Hepatocyte (in vitro differentiated cells): ENCODE data around the gene FOXK1. TPM values are rescaled to one million over a fixed set of nuclear protein-coding genes. Genes with fewer than 3 reads are reported as not detected.
"Not testable (repeated sequence)": the region's sequence is repeated elsewhere in the genome, so short reads cannot be mapped to it uniquely, and the experiment has no call there.

ENCODE experiments used
- DNase-seq: peaks from one replicate; pipeline ENCODE4 v3.0.0-alpha.2; 2016; ENCODE audit warnings: low spot score
- H2AFZ ChIP-seq: fragments of 200-600 bp; sonication (generic); 2 replicates; pipeline ENCODE4 v1.6.0; 2016; ENCODE audit warnings: antibody characterized with exemption, mild to moderate bottlenecking
- H3K27ac ChIP-seq: fragments of 200-600 bp; sonication (generic); 2 replicates; pipeline ENCODE4 v1.5.1; 2016; ENCODE audit warnings: mild to moderate bottlenecking
- H3K27me3 ChIP-seq: fragments of 200-600 bp; sonication (generic); 2 replicates; pipeline ENCODE4 v1.6.1; 2016
- H3K36me3 ChIP-seq: fragments of 200-600 bp; sonication (generic); replicated peaks from 2 replicates; pipeline ENCODE4 v1.5.1; 2016; ENCODE audit warnings: low read depth; ENCODE audit not compliant: insufficient read depth
- H3K4me1 ChIP-seq: fragments of 200-600 bp; sonication (generic); 2 replicates; pipeline ENCODE4 v1.5.1; 2016; ENCODE audit warnings: mild to moderate bottlenecking, moderate library complexity; ENCODE audit not compliant: insufficient read depth
- H3K4me2 ChIP-seq: fragments of 200-600 bp; sonication (generic); 2 replicates; pipeline ENCODE4 v1.6.0; 2016
- H3K4me3 ChIP-seq: fragments of 200-600 bp; sonication (generic); 2 replicates; pipeline ENCODE4 v1.5.1; 2016; ENCODE audit warnings: mild to moderate bottlenecking
- H3K79me2 ChIP-seq: fragments of 200-600 bp; sonication (generic); 2 replicates; pipeline ENCODE4 v1.6.0; 2017; ENCODE audit warnings: mild to moderate bottlenecking
- H3K9me2 ChIP-seq: fragments of 200-600 bp; sonication (generic); replicated peaks from 2 replicates; pipeline ENCODE4 v1.6.0; 2017; ENCODE audit warnings: mild to moderate bottlenecking; ENCODE audit not compliant: insufficient read depth
- H3K9me3 ChIP-seq: fragments of 200-600 bp; sonication (generic); 2 replicates; pipeline ENCODE4 v1.5.1; 2016; ENCODE audit warnings: low read depth, mild to moderate bottlenecking
- H4K20me1 ChIP-seq: fragments of 200-600 bp; sonication (generic); 2 replicates; pipeline ENCODE4 v1.6.0; 2016; ENCODE audit warnings: mild to moderate bottlenecking; ENCODE audit not compliant: insufficient read depth, poor library complexity, severe bottlenecking
- CTCF ChIP-seq: fragments of 200-600 bp; sonication (generic); IDR thresholded peaks from 2 replicates; pipeline ENCODE4 v1.5.1; 2016; ENCODE audit warnings: antibody characterized with exemption, mild to moderate bottlenecking; ENCODE audit not compliant: poor library complexity
- EZH2 ChIP-seq: fragments of 200-600 bp; sonication (generic); IDR thresholded peaks from 2 replicates; pipeline ENCODE4 v1.6.1; 2016; ENCODE audit warnings: antibody characterized with exemption, mild to moderate bottlenecking, borderline replicate concordance
- EZH2phosphoT487 ChIP-seq: fragments of 200-600 bp; sonication (generic); IDR thresholded peaks from one replicate; pipeline ENCODE4 v1.6.1; 2018; ENCODE audit warnings: antibody characterized with exemption, mild to moderate bottlenecking, low read depth, moderate library complexity; ENCODE audit not compliant: unreplicated experiment, severe bottlenecking
- WGBS: methylation state at CpG from one replicate; pipeline ENCODE4 v1.1.6; 2016; ENCODE audit warnings: low lambda C conversion rate; ENCODE audit errors: missing lambda C conversion rate; 5-methylcytosine and 5-hydroxymethylcytosine counted together
- polyA plus RNA-seq: library from polyadenylated mRNA; unstranded; fragments of >200 nt; fragmentation: Nextera tagmentation; extraction: Ambion mirVana; gene quantifications from 2 replicates; pipeline ENCODE4 v1.2.1, GENCODE V29; 2016
- total RNA-seq: library from RNA; depleted of rRNA; stranded (reverse); fragments of >200 nt; gene quantifications from 2 replicates; pipeline ENCODE4 v1.2.3, GENCODE V29; 2014

The FOXK1 gene
- total and polyA plus RNA-seq, 2 experiments from 2014 or later: 8.3 to 17.8 TPM

DNA sequence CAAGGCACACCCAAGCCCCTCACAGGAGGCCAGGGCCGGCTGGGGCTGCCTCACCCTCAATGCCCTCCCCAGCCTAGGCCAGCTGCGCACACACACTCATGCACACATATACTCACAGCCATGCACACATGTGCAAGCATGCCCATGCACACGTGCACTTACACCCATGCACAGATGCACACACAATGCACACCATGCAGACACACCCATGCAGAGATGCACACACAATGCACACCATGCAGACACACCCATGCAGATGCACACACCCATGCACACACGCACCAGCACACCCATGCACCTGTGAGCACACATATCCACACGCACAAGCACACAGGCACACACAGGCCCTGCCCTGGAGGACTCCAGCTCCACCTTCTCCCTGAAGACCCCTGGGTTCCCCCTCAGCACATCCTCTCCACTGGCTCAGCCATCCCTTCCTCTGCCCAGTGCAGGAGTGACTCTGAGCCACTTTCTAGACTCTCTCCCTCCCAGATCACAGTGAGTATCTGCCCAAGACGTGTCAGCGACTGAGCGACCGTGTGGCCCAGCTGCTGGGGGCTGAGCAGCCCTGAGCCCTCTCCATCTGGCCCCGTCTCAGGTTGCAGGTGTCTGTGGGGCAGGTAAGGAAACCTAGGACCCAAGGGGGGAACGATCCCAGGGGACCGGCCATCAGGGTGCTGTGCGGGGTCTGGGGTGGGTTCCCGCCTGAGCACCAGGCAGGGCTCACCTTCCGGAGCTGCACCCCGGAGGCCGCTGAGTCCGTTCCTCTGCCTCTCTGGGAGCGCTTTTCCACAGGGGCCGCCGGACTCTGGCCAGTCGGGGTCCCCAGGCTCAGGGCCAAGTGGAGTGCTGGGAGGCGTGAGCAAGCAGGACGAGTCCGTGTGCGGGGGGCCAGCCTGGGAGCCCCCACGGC, 119.1 kb downstream of the FOXK1 start:
- H3K27me3 ChIP-seq: no peaks in the 10 kb centered on the region
- H4K20me1 ChIP-seq: no peaks in the 10 kb centered on the region
- H3K36me3 ChIP-seq: no peaks in the 10 kb centered on the region
- H3K4me3 ChIP-seq: no peak overlapping the region
- no peak overlapping the region for H3K4me2 ChIP-seq
- H3K79me2 ChIP-seq: no peaks in the 10 kb centered on the region
- H3K4me1 ChIP-seq: no peaks in the 10 kb centered on the region
- no peak overlapping the region for H2AFZ ChIP-seq
- no peak for DNase-seq
- H3K9me2 ChIP-seq: no peaks in the 10 kb centered on the region
- H3K27ac ChIP-seq: no peak overlapping the region
- 89% methylated on average over 20 of the region's 27 CpGs for WGBS
- no peak for TF ChIP-seq CTCF
- TF ChIP-seq EZH2phosphoT487: no peak
- TF ChIP-seq EZH2: no peak
- H3K9me3 ChIP-seq: no peaks in the 10 kb centered on the region

DNA sequence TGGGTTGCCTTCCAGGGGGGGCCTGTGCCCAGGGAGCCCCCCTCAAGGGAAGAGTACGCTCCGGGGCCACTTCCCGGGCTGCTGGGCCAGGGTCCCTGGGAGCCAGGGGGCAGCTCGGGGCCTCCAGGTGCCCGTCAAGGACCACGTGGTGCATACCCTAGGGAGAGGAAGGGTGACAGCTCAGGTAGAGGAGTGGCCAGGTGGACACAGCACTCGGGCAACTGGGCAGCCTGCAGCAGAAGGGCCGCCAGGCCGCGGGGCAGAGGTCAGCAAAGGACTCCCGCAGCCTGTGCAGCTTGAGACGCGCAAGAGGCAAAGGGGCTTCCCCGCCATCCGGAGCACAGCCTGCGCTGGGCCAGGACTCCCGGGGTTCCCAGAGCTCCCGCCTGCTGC, 119.7 kb downstream of the FOXK1 start:
- Histone ChIP-seq H3K27me3 (peaks cover 3% of the 10 kb centered on the region), H2AFZ (no peak overlapping the region), H3K79me2 (no peaks in the 10 kb centered on the region), H3K4me1 (no peaks in the 10 kb centered on the region), H3K9me2 (no peaks in the 10 kb centered on the region), H3K4me3 (no peak overlapping the region), H3K36me3 (no peaks in the 10 kb centered on the region), H3K27ac (no peak overlapping the region), H3K9me3 (no peaks in the 10 kb centered on the region), H3K4me2 (no peak overlapping the region), H4K20me1 (no peaks in the 10 kb centered on the region)
- DNase-seq: no peak
- 84% methylated on average over 17 of the region's 18 CpGs for WGBS
- TF ChIP-seq CTCF (no peak), EZH2phosphoT487 (no peak), EZH2 (no peak)

DNA sequence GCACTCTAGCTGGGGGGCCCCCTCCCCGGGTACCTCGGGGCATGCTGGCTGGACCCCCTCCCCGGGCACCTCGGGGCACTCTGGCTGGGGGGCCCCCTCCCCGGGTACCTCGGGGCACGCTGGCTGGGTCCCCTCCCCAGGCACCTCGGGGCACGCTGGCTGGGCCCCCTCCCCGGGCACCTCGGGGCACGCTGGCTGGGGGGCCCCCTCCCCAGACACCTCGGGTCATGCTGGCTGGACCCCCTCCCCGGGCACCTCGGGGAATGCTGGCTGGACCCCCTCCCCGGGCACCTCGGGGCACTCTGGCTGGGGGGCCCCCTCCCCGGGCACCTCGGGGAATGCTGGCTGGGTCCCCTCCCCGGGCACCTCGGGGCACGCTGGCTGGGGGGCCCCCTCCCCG, 120.5 kb downstream of the FOXK1 start:
- H3K4me3 ChIP-seq, H3K4me1 ChIP-seq, H2AFZ ChIP-seq, H3K36me3 ChIP-seq, H3K27ac ChIP-seq, H4K20me1 ChIP-seq, H3K9me2 ChIP-seq, H3K9me3 ChIP-seq, H3K79me2 ChIP-seq, H3K4me2 ChIP-seq, DNase-seq, H3K27me3 ChIP-seq: not testable (repeated sequence)
- WGBS: no CpG with 5 or more reads among the region's 23 CpGs

DNA sequence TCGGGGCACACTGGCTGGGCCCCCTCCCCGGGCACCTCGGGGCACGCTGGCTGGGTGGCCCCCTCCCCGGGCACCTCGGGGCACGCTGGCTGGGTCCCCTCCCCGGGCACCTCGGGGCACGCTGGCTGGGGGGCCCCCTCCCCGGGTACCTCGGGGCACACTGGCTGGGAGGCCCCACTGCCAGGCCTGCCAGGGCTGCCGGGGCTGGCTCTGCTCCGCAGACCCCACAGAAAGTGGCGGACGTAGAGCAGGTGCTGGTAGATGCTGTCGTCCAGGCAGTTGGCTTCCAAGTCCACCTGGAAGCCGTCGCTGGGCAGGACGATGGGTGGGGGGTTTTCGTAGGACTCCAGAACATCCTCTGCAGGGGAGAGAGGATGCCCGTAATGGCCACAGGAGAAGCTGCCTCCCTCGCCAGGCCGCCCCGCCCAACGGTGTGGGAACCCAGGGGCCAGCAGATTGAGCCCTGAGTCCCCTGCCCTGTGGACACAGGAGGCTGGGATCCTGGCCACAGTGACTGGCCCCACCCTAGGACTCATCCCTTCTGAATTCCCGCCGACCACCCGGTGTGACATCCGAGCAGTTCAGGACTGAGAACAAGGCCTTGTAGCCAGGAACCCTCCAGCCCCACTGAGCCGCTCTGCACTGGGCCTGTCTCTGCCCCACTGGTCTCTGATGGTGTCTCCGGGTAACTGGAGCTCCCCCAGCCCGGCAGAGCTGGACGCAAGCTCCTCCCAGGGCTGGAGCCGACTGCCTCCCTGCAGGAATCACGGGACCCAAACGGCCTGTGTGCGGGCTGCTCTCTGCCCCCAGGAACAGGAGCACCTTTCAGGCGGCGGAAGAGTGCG, 121.5 kb downstream of the FOXK1 start:
- no peaks in the 10 kb centered on the region for H3K79me2 ChIP-seq
- no peak overlapping the region for H2AFZ ChIP-seq

More for the DNA sequence above, 121.5 kb downstream of the FOXK1 start:
- Histone ChIP-seq H3K27ac (no peak overlapping the region), H3K9me2 (no peaks in the 10 kb centered on the region), H4K20me1 (no peaks in the 10 kb centered on the region), H3K36me3 (no peaks in the 10 kb centered on the region), H3K4me3 (no peak overlapping the region), H3K27me3 (peaks cover 14% of the 10 kb centered on the region), H3K4me1 (no peaks in the 10 kb centered on the region), H3K9me3 (no peaks in the 10 kb centered on the region), H3K4me2 (no peak overlapping the region)
- 79% methylated on average over 27 of the region's 41 CpGs for WGBS
- no peak for DNase-seq
- TF ChIP-seq CTCF: no peak
- no peak for TF ChIP-seq EZH2phosphoT487
- TF ChIP-seq EZH2: no peak
